PFSK-1 (cell line): ENCODE data around the gene TAF4.

ENCODE experiments used
- FOXP2 ChIP-seq: optimal IDR thresholded peaks from 2 replicates; pipeline ENCODE3; 2011; ENCODE audit warnings: borderline replicate concordance, control low read depth, inconsistent platforms; ENCODE audit not compliant: insufficient read depth; ENCODE audit errors: extremely low read length, extremely low read depth
- POLR2AphosphoS5 ChIP-seq: IDR thresholded peaks from 2 replicates; pipeline ENCODE4 v1.6.1; 2012; ENCODE audit warnings: low read depth, mild to moderate bottlenecking, control low read depth, low read length, moderate library complexity
- SIN3A ChIP-seq: IDR thresholded peaks from 2 replicates; pipeline ENCODE4 v1.6.1; 2012; ENCODE audit warnings: mild to moderate bottlenecking, low read length, moderate library complexity, borderline replicate concordance; ENCODE audit not compliant: insufficient read depth
- TAF1 ChIP-seq: IDR thresholded peaks from 2 replicates; pipeline ENCODE4 v1.6.1; 2012; ENCODE audit warnings: low read length, control low read depth, borderline replicate concordance; ENCODE audit not compliant: insufficient read depth
- TF ChIP-seq, protein P1 (sequence below), 2 experiments: IDR thresholded peaks; 2 replicates each; pipeline versions ENCODE4 v1.6.1 to v1.8.0; 2011 to 2012; ENCODE audit warnings: low read depth in 2 of 2, low read length in 2 of 2, control low read depth in 1 of 2, inconsistent platforms in 1 of 2, mild to moderate bottlenecking in 1 of 2, moderate library complexity in 1 of 2; ENCODE audit not compliant: insufficient read depth in 1 of 2

The TAF4 gene

DNA sequence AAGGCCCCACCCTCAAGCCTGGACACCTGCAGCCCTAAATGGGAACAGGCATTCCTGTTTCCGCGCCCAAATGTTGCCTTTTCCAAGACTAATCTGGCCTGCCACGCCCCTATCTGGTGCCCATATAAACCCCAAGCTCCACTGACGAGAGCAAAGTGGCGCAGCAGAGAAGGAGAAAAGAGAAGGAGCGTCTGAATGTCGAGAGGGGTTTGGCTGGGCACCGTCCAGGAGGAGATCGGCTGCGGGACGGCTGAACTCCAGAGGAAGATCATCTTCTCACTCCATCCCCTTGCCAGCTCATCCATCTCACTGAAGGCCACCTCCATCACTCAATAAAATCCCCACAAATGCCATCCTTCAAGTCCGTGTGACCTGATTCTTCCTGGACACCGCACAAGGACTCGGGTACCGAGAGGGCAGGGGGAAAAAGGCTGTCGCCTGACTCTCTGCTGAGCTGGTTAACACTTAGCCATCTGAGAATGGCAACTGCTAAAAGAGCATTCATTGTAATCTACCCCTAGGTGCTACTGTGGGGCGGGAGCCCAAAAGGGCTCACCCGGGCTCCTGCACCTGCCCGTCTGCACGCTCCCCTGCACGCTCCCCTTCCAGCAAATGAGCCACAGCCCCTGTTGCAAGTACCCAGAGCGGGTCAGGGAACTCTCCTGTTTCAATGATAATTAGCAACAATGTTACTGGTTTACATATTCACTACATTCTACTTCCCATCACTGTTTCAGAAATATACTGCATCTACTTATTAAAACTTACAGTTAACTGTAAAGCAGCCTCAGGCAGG is 23.5 kb downstream of the TAF4 start:
- TF ChIP-seq, protein P1, sequence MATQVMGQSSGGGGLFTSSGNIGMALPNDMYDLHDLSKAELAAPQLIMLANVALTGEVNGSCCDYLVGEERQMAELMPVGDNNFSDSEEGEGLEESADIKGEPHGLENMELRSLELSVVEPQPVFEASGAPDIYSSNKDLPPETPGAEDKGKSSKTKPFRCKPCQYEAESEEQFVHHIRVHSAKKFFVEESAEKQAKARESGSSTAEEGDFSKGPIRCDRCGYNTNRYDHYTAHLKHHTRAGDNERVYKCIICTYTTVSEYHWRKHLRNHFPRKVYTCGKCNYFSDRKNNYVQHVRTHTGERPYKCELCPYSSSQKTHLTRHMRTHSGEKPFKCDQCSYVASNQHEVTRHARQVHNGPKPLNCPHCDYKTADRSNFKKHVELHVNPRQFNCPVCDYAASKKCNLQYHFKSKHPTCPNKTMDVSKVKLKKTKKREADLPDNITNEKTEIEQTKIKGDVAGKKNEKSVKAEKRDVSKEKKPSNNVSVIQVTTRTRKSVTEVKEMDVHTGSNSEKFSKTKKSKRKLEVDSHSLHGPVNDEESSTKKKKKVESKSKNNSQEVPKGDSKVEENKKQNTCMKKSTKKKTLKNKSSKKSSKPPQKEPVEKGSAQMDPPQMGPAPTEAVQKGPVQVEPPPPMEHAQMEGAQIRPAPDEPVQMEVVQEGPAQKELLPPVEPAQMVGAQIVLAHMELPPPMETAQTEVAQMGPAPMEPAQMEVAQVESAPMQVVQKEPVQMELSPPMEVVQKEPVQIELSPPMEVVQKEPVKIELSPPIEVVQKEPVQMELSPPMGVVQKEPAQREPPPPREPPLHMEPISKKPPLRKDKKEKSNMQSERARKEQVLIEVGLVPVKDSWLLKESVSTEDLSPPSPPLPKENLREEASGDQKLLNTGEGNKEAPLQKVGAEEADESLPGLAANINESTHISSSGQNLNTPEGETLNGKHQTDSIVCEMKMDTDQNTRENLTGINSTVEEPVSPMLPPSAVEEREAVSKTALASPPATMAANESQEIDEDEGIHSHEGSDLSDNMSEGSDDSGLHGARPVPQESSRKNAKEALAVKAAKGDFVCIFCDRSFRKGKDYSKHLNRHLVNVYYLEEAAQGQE (IDR thresholded peaks at IDR 0.05; ENCODE audit: insufficient read depth in 1 of 2, low read depth in 2 of 2, low read length in 2 of 2): no peak
- TF ChIP-seq POLR2AphosphoS5 (no peak), FOXP2 (no peak), TAF1 (no peak), SIN3A (no peak)

GRCh38 chr20:62040933-62041332 is 24.7 kb downstream of the TAF4 start:
- TF ChIP-seq SIN3A (no peak), POLR2AphosphoS5 (no peak), TAF1 (no peak), FOXP2 (no peak)
- TF ChIP-seq, protein P1 (IDR thresholded peaks at IDR 0.05; ENCODE audit: insufficient read depth in 1 of 2, low read depth in 2 of 2, low read length in 2 of 2): no peak

GRCh38 chr20:62040381-62040922 is 25.2 kb downstream of the TAF4 start:
- TF ChIP-seq, protein P1 (IDR thresholded peaks at IDR 0.05; ENCODE audit: insufficient read depth in 1 of 2, low read depth in 2 of 2, low read length in 2 of 2): no peak
- TF ChIP-seq FOXP2: no peak
- TF ChIP-seq SIN3A: no peak
- TF ChIP-seq TAF1: no peak
- TF ChIP-seq POLR2AphosphoS5: no peak

GRCh38 chr20:62039738-62040137 is 25.9 kb downstream of the TAF4 start:
- TF ChIP-seq FOXP2 (no peak), POLR2AphosphoS5 (no peak), TAF1 (no peak), SIN3A (no peak)
- TF ChIP-seq, protein P1 (IDR thresholded peaks at IDR 0.05; ENCODE audit: insufficient read depth in 1 of 2, low read depth in 2 of 2, low read length in 2 of 2): no peak
